ENCODE measurements around the gene CSTA.

CSTA gene

DNA sequence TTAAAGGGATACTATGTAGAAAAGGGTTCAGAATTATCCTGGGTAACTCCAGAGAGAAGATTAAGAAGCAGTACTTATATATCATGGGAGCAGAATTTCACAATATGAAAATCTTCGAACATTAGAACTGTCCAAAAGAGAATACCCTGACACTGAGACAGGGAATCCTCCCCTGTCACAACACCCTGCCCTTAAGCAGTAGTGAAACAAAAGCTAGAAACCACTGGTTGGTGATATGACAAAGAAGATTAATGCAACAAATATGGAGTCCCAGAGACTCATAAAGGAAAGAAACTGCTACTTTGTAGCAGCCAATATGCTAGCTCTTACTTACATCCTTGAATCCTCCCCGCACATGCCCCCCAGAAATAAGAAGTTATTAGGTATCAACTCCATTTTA is 39.4 kb downstream of the CSTA start:
- TF ChIP-seq TAF1 (IDR thresholded peaks at IDR 0.05; ENCODE audit: low read depth) (no peak), RAD21 (IDR thresholded peaks at IDR 0.05; ENCODE audit: low read depth) (no peak), CEBPB (IDR thresholded peaks at IDR 0.05) (no peak), CREB1 (IDR thresholded peaks at IDR 0.05; ENCODE audit: low read depth) (no peak), YY1 (IDR thresholded peaks at IDR 0.05; ENCODE audit: low read depth) (no peak), EP300 (IDR thresholded peaks at IDR 0.05; ENCODE audit: borderline replicate concordance) (no peak), NFIC (IDR thresholded peaks at IDR 0.05) (no peak), ZBTB7A (IDR thresholded peaks at IDR 0.05; ENCODE audit: low read depth) (no peak), TEAD4 (IDR thresholded peaks at IDR 0.05) (no peak), FOXM1 (IDR thresholded peaks at IDR 0.05; ENCODE audit: borderline replicate concordance, low read depth) (no peak)
- TF ChIP-seq, protein P1, sequence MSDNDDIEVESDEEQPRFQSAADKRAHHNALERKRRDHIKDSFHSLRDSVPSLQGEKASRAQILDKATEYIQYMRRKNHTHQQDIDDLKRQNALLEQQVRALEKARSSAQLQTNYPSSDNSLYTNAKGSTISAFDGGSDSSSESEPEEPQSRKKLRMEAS (IDR thresholded peaks at IDR 0.05): no peak
- TF ChIP-seq, protein P2, sequence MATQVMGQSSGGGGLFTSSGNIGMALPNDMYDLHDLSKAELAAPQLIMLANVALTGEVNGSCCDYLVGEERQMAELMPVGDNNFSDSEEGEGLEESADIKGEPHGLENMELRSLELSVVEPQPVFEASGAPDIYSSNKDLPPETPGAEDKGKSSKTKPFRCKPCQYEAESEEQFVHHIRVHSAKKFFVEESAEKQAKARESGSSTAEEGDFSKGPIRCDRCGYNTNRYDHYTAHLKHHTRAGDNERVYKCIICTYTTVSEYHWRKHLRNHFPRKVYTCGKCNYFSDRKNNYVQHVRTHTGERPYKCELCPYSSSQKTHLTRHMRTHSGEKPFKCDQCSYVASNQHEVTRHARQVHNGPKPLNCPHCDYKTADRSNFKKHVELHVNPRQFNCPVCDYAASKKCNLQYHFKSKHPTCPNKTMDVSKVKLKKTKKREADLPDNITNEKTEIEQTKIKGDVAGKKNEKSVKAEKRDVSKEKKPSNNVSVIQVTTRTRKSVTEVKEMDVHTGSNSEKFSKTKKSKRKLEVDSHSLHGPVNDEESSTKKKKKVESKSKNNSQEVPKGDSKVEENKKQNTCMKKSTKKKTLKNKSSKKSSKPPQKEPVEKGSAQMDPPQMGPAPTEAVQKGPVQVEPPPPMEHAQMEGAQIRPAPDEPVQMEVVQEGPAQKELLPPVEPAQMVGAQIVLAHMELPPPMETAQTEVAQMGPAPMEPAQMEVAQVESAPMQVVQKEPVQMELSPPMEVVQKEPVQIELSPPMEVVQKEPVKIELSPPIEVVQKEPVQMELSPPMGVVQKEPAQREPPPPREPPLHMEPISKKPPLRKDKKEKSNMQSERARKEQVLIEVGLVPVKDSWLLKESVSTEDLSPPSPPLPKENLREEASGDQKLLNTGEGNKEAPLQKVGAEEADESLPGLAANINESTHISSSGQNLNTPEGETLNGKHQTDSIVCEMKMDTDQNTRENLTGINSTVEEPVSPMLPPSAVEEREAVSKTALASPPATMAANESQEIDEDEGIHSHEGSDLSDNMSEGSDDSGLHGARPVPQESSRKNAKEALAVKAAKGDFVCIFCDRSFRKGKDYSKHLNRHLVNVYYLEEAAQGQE (IDR thresholded peaks at IDR 0.05; ENCODE audit: low read depth): no peak

DNA sequence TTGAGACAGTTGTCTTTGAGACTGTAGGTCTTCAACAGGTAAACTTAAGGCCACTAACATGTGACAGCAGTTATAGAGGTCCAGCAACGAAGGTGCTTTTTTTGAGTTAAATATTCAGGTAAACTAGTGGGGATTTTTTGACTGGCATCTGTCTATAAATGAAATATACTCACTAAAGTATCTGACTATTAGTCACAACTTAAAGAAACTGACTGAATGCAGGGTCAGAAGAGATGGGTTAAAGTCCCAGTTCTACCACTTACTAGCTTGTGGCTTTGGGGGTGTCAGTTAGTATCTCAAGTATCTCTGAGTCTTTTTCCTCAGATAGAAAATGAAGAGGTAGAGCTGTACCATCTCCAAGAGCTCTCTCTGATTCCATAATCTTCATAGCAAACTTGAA is 40.0 kb downstream of the CSTA start:
- no peak for TF ChIP-seq EP300 (IDR thresholded peaks at IDR 0.05; ENCODE audit: borderline replicate concordance)
- TF ChIP-seq TEAD4 (IDR thresholded peaks at IDR 0.05): no peak
- no peak for TF ChIP-seq ZBTB7A (IDR thresholded peaks at IDR 0.05; ENCODE audit: low read depth)
- TF ChIP-seq, protein P3, sequence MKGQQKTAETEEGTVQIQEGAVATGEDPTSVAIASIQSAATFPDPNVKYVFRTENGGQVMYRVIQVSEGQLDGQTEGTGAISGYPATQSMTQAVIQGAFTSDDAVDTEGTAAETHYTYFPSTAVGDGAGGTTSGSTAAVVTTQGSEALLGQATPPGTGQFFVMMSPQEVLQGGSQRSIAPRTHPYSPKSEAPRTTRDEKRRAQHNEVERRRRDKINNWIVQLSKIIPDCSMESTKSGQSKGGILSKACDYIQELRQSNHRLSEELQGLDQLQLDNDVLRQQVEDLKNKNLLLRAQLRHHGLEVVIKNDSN (IDR thresholded peaks at IDR 0.05): no peak
- no peak for TF ChIP-seq TAF1 (IDR thresholded peaks at IDR 0.05; ENCODE audit: low read depth)
- no peak for TF ChIP-seq RAD21 (IDR thresholded peaks at IDR 0.05; ENCODE audit: low read depth)
- no peak for TF ChIP-seq YY1 (IDR thresholded peaks at IDR 0.05; ENCODE audit: low read depth)
- TF ChIP-seq, protein P2 (IDR thresholded peaks at IDR 0.05; ENCODE audit: low read depth): no peak
- TF ChIP-seq, protein P1 (IDR thresholded peaks at IDR 0.05): no peak
- no peak for TF ChIP-seq CEBPB (IDR thresholded peaks at IDR 0.05)
- no peak for TF ChIP-seq NFIC (IDR thresholded peaks at IDR 0.05)
- TF ChIP-seq TCF12 (IDR thresholded peaks at IDR 0.05; ENCODE audit: low read depth): no peak
- TF ChIP-seq FOXM1 (IDR thresholded peaks at IDR 0.05; ENCODE audit: borderline replicate concordance, low read depth): no peak
- no peak for TF ChIP-seq EGR1 (IDR thresholded peaks at IDR 0.05)
- no peak for TF ChIP-seq CREB1 (IDR thresholded peaks at IDR 0.05; ENCODE audit: low read depth)

DNA sequence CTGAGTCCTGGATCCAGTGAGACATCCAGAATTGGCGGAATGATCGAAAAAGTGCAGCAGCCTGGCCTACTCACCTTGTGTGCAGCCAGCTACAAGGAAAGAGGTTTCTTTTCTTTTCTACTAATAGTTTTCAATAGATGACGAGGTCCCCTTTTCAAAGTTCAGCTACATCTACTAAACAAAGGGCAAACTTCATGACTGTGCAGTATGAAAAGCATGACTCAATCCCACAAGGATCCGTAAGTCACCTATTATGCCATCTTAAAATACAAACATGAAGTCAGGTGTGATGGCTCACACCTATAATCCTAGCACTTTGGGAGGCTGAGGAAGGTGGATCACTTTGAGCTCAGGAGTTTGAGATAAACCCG is 41.3 kb downstream of the CSTA start:
- no peak for TF ChIP-seq CEBPB (IDR thresholded peaks at IDR 0.05)
- TF ChIP-seq, protein P3 (IDR thresholded peaks at IDR 0.05): no peak
- TF ChIP-seq FOXM1 (IDR thresholded peaks at IDR 0.05; ENCODE audit: borderline replicate concordance, low read depth): no peak
- TF ChIP-seq NFIC (IDR thresholded peaks at IDR 0.05): no peak
- TF ChIP-seq TEAD4 (IDR thresholded peaks at IDR 0.05): no peak
- TF ChIP-seq TCF12 (IDR thresholded peaks at IDR 0.05; ENCODE audit: low read depth): no peak
- TF ChIP-seq, protein P2 (IDR thresholded peaks at IDR 0.05; ENCODE audit: low read depth): no peak
- no peak for TF ChIP-seq TAF1 (IDR thresholded peaks at IDR 0.05; ENCODE audit: low read depth)
- no peak for TF ChIP-seq RAD21 (IDR thresholded peaks at IDR 0.05; ENCODE audit: low read depth)
- no peak for TF ChIP-seq EGR1 (IDR thresholded peaks at IDR 0.05)
- no peak for TF ChIP-seq CREB1 (IDR thresholded peaks at IDR 0.05; ENCODE audit: low read depth)
- TF ChIP-seq ZBTB7A (IDR thresholded peaks at IDR 0.05; ENCODE audit: low read depth): no peak
- TF ChIP-seq YY1 (IDR thresholded peaks at IDR 0.05; ENCODE audit: low read depth): no peak
- TF ChIP-seq EP300 (IDR thresholded peaks at IDR 0.05; ENCODE audit: borderline replicate concordance): no peak

DNA sequence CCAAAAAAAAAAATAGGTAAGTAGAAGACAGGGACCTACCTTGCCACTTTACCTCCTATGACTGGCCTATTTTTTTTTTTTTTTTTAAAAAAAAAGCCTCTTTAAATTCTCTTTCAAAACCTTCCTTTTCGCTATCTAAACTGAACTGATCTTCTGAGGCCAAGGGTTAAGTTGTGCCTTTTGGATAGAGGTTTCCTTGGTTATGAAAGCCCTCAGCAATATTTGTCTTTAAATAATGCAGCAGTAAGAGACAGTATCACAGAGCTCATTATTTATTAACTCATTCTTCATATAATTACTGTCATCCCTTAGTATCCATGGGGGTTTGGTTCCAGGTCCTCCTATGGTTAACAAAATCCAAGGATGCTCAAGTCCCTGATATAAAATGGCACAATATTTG is 49.0 kb downstream of the CSTA start:
- TF ChIP-seq, protein P3 (IDR thresholded peaks at IDR 0.05): no peak
- TF ChIP-seq EGR1 (IDR thresholded peaks at IDR 0.05) (no peak), ZBTB7A (IDR thresholded peaks at IDR 0.05; ENCODE audit: low read depth) (no peak), CEBPB (IDR thresholded peaks at IDR 0.05) (no peak)
- TF ChIP-seq, protein P2 (IDR thresholded peaks at IDR 0.05; ENCODE audit: low read depth): no peak
- TF ChIP-seq, protein P1 (IDR thresholded peaks at IDR 0.05): no peak

Data from Ishikawa (cell line).